Epidermal melanocyte (primary cell): Measurements from ENCODE around the gene MET.

Source experiments
- DNase-seq: peaks from one replicate; pipeline ENCODE4 v3.0.0; 2011; ENCODE audit warnings: low spot score; ENCODE audit not compliant: insufficient read length

MET gene

DNA sequence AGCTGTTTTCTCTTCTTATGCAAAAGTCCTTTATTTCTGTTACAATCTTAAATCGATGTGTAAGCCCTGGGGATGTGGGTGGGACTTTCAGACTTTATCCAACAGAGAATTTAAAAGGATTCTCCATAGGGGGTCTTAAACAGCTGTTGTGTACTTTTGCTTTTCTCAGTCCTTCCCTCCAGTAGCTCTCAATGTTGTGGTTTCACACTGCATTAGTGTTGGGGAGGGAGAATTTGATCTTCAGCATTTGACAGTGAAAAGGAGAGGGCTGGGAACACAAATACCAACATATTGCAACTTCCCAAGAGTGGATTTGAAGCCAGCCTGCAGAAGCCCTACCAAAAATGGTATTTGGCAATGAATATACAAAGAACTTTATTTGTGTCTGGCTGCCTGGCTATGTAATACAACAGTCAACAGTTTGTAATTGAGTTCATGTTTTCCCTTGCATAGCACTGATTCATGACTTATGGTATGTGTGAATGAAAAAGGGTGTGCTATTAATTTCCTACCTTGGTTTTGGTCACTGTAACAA is 110.2 kb downstream of the MET start:
- DNase-seq, result peak; percentile 65

DNA sequence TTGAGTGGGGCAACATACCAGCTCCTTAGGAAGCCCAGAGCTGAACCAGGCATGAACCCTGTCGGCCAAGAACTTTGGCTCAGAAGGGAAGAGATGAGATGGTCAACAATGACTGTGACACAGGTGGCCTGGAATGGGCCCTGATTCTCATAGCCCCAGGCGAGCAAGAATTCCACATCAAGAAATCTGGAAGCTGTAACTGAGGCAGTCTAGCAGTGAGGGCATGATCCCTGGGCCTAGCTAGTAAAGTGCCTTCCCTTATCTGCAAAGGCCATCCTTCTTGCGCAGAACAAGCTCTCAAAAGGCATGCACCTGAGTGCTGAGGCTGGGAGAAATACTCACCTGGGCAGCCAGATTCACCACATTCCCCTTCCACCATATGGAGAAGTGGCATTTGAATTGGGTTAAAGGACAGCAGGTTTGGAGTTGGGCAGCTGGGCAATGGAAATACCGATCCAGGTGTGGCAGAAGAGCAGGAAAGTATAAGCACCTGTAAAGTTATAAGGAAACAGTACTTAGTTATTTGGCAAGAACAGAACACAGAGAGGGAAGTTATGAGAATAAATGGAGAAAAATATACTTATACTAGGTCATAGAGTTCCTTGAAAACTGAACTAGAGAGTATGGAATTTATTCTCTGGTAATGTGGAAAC is 111.8 kb downstream of the MET start:
- DNase-seq, result no peak

- DNase-seq, result no peak
Observed at GRCh38 chr7:116784647-116785046, 112.7 kb downstream of the MET start.

DNA sequence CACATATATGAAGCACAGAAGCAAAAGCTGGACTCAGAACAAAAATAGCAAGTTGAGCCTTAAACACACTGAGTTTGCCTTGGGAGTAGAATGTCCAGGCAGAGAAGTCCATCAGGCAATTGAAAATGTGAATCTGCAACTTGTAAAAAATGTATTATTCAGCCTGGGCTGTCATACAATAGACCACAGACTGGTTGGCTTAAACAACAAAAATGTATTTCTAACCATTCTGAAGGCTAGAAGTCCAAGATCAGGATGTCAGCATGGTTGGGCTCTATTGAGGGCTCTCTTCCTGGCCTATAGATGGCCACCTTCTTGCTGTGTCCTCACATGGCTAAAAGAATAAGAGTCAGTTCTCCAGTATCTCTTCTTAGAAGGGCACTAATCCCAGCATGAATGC is 113.8 kb downstream of the MET start:
- no peak for DNase-seq

DNA sequence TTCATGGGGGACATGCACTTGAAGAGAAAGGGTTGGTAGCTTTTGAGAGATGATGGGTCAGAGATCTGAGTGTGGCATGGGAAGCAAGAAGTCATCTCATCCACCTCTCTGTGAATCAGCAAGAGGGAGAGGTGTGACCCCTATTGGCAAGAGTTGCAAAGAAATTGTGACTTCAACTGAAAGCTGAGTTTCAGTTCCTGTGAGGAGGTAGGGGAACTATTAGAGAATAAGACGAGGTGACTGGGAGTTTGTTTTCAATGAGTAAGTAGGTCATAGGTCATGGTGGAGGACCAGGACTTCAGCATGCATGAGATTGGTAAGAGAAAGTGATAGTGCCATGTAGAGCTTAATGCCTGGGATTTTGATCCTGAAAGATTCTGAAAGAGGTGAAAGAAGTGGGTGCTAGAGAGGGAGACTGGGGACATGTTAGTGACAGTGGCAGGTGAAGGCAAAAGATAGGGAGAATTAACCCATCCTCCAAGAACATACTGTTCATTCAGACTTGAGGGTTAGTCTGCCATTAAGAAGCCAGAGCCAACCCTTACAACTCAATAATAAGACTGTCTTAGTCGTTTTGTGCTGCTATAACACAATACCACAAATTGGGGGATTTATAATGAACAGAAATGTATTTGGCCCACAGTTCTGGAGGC is 114.9 kb downstream of the MET start:
- no peak for DNase-seq

- no peak for DNase-seq
Observed at GRCh38 chr7:116787881-116788280, 115.9 kb downstream of the MET start.

DNA sequence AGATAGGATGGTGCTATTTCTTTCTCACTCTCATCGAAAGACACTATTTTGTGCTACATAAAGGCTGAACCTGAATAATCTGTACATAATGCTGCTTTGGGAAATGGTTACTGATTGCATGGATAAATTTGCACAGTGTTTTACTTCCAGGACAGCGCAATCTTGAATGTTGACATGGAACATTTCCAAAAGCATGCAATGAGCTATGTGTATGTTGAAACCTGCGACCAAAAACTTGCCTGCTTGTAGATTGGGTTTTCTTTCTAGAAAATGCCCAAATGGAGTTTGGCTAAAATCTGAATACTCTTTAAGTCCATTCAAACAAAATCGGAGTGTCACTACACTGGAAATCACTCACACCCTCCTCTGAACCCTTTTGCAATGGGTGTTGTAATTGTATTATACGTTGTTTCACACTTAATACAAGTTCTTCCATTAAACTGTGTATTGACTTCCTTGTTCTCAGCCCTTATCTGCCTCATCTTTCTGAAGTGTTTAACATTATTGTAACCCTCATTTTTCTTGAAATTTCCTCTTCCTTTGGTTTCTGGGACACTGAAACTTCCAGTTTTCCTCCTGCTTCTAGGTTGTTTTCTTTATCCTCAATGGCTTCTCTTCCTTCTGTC is 116.7 kb downstream of the MET start:
- no peak for DNase-seq

DNA sequence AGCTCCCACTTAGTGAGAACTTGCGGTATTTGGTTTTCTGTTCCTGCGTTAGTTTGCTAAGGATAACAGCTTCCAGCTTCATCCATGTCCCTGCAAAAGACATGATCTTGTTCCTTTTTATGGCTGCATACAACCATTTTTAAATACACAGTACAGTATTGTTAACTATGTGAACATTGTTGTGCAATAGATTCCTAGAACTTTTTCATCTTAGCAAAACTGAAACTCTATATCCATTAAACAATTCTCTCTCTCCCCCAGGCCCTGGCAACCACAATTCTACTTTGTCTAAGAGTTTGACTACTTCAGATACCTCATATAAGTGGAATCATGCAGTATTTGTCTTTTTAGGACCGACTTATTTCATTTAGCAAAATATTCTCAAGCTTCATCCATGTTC is 118.0 kb downstream of the MET start:
- no peak for DNase-seq

GRCh38 chr7:116792813-116793212 is 120.8 kb downstream of the MET start:
- no peak for DNase-seq

DNA sequence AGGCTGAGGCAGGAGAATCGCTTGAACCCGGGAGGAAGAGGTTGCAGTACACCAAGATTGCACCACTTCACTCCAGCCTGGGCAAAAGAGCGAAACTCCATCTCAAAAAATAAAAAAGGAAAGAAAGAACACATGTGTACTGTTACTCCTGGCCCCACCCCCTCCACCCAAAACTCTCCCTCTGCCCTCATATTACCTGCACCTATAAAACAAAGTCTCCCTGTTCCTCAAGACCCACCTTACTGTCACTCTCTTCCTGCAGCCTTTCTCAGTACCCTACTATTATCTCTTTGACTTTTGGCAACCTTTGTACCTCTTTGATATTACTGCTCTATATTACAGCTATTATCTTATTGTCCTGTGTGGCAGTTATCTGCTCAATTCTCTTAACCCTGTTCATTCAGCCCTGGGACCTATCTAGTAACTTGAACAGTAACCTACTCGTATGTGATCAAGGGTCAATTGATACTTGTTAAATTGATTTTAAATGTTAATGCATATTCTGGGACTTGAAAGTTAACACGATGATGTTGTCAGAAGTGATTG is 121.9 kb downstream of the MET start:
- no peak for DNase-seq

GRCh38 chr7:116796471-116796870 is 124.5 kb downstream of the MET start:
- DNase-seq, result no peak

DNA sequence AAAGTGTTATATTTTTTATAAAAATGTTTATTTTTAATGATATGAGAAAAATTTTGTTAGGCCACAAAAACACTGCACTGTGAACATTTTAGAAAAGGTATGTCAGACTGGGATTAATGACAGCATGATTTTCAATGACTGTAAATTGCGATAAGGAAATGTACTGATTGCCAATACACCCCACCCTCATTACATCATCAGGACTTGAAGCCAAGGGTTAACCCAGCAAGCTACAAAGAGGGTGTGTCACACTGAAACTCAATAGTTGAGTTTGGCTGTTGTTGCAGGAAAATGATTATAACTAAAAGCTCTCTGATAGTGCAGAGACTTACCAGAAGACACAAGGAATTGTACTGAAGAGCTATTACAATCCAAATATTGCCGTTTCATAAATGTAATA is 125.6 kb downstream of the MET start:
- DNase-seq, result no peak

DNA sequence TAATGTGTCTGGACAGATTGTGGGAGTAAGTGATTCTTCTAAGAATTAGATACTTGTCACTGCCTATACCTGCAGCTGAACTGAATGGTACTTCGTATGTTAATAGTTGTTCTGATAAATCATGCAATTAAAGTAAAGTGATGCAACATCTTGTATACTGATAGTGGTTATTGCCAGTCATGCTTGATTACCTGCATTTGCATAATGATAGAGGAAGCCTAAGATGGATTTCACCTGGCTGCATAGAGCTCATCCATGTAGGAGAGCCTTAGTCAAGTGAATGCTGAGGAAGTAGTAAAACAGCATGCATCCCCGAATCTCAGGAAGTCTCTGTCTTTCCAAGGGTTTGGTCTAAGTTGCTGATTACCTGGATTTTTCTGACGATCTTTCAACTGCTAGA is 126.2 kb downstream of the MET start:
- no peak for DNase-seq

GRCh38 chr7:116799916-116800315 is 127.9 kb downstream of the MET start:
- DNase-seq, result no peak

DNA sequence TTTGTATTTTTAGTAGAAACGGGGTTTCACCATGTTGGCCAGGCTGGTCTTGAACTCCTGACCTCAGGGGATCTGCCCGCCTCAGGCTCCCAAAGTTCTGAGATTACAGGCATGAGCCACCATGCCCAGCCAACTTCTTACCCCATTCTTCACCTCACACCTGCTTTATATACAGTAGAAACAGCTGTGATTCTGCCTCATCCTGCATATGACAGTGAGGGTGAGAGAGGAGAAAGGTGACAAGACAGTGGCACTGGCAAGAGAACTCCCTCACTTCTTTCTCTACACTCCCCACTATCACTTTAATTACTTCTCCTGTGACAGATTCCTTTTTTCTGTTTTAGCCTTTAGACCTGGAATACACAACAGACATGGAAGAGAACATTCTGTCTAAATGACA is 128.6 kb downstream of the MET start:
- no peak for DNase-seq

GRCh38 chr7:116801092-116801710 is 129.2 kb downstream of the MET start:
- no peak for DNase-seq

- DNase-seq, result no peak
Observed at GRCh38 chr7:116802144-116802745, 130.2 kb downstream of the MET start.

- peak; percentile 31 for DNase-seq
Observed at GRCh38 chr7:116802746-116803152, 130.8 kb downstream of the MET start.

- DNase-seq, result no peak
Observed at GRCh38 chr7:116804471-116804870, 132.5 kb downstream of the MET start.

- no peak for DNase-seq
Observed at GRCh38 chr7:116805100-116805544, 133.1 kb downstream of the MET start.
